ENCODE measurements around the gene ARHGAP44.
"Not testable (repeated sequence)": the region's sequence is repeated elsewhere in the genome, so short reads cannot be mapped to it uniquely, and the experiment has no call there.

ARHGAP44 gene

DNA sequence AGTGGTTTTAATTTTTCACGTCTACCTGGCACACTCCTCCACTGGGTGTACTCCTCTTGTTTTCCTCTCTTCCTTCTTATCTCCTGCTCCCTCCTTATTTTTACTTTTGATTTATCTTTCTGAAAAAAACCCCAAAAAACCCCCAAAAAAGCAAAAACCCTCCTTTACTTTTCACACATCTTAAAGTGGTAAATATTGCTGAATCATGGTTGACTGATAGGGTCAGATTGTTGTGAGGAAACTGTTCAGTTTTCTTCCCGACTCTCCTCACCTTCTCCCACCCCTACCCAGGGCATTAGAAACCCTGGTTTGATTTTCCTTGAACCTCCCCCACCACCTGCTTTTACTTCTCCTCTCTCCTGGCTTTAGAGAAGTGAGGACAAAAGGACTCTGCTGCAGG, 25.4 kb downstream of the ARHGAP44 start:
- FAIRE-seq (no peak), DNase-seq (ENCODE audit: insufficient read length, low spot score) (no peak)

GRCh38 chr17:12815642-12816141, 26.4 kb downstream of the ARHGAP44 start:
- no peak for FAIRE-seq
- DNase-seq (ENCODE audit: insufficient read length, low spot score): no peak

- FAIRE-seq: no peak
- DNase-seq (ENCODE audit: insufficient read length, low spot score): no peak
Observed at GRCh38 chr17:12821376-12821940, 32.2 kb downstream of the ARHGAP44 start.

DNA sequence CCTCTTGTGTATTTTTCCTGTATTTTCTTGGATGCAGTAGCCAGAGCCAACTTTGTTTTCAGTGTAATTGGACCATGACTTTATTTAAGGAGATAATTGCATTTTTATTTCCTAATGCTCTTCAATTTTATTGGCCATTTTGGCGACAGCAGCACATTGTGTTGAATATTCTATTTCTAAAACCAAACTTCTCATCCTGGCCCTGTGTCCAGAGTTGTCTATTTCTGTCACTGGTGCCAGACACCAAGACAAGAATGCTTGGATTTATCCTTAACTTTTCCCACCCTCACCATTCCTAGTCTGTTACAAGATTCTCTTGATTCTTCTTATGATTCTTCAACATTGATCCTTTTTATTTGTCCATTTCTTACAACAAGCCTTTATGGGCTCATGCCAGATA, 37.1 kb downstream of the ARHGAP44 start:
- no peak for DNase-seq (ENCODE audit: insufficient read length, low spot score)
- FAIRE-seq: no peak

DNA sequence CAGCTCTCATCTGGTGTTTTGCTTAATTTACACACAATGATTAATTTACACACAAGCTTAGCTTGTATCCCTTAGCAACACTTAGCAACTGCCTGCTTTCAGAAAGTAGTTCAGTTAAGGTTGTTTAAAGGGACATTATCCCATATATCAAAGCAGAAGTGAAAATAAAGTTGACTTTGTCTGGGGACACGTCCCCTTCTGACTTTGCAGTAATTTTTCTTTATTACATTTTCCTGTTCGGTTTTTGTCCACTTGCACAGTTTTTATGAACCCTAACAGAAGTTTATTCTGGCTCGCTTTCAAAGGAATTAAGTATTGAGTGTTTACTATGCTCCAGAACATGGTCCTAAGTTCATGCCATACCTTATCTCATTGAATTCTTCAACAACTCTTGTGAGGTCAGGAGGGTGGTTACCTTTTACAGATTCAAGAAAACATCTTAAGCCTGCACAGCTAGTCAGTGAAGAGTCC, 41.5 kb downstream of the ARHGAP44 start:
- no peak for FAIRE-seq

GRCh38 chr17:12831839-12832238, 42.5 kb downstream of the ARHGAP44 start:
- DNase-seq (ENCODE audit: insufficient read length, low spot score) (no peak), FAIRE-seq (no peak)

More for the DNA sequence above, 41.5 kb downstream of the ARHGAP44 start:
- DNase-seq (ENCODE audit: insufficient read length, low spot score): no peak

GRCh38 chr17:12839042-12839441, 49.7 kb downstream of the ARHGAP44 start:
- FAIRE-seq (no peak), DNase-seq (ENCODE audit: insufficient read length, low spot score) (no peak)

- DNase-seq (ENCODE audit: insufficient read length, low spot score): no peak
- no peak for FAIRE-seq
Observed at GRCh38 chr17:12842936-12843335, 53.6 kb downstream of the ARHGAP44 start.

GRCh38 chr17:12850996-12851395, 61.7 kb downstream of the ARHGAP44 start:
- DNase-seq (ENCODE audit: insufficient read length, low spot score) (no peak), FAIRE-seq (no peak)

DNA sequence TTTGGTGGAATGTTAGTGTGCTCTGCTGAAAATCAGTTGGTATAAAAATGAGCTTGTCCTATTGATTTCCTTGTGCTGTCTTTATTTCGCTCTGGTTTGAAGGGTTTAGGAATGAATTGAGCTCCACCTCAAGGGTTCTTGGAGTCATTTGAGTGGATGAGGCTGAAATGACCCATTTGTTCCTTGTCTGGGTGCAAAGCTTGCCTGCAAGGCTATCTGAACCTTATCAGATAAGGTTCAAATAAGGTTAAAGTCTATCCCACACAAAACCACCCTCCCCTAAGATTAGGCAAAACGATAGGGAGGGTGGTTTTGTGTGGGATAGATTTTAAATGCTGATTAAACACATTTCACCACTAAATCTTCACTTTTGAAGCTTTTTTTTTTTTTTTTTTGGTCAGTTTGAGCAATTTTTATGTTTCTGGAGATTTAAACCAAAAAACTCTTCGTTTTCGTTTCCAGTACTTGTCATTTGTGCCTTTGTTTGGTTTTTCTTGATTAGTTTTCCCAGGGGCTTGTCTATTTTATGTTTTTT, 62.7 kb downstream of the ARHGAP44 start:
- DNase-seq (ENCODE audit: insufficient read length, low spot score) (no peak), FAIRE-seq (no peak)

DNA sequence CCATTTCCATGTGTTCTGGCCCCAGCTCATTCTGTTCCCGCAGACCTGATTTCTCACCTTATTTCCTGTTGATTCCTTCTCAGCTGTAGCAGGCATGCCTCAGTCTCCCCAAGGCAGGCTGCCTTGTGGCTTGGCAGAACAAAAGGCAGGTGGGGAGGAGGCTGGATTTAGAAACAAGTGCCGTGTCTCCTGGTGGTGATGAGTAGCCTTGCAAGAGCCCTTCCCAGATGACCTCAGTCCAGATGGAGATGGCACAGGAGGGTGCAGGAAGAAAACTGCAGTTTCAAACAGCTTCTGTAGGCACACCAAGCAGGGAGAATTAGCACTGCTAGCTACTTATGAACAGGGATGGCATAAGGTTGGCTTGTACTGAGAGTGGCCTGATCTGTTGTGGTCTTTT, 64.6 kb downstream of the ARHGAP44 start:
- FAIRE-seq (no peak), DNase-seq (ENCODE audit: insufficient read length, low spot score) (no peak)

GRCh38 chr17:12856416-12856815, 67.1 kb downstream of the ARHGAP44 start:
- DNase-seq (ENCODE audit: insufficient read length, low spot score) (no peak), FAIRE-seq (no peak)

- DNase-seq (ENCODE audit: insufficient read length, low spot score): no peak
- FAIRE-seq: no peak
Observed at GRCh38 chr17:12857592-12857991, 68.3 kb downstream of the ARHGAP44 start.

GRCh38 chr17:12859520-12859919, 70.2 kb downstream of the ARHGAP44 start:
- FAIRE-seq (no peak), DNase-seq (ENCODE audit: insufficient read length, low spot score) (no peak)

GRCh38 chr17:12865769-12866168, 76.5 kb downstream of the ARHGAP44 start:
- no peak for FAIRE-seq
- DNase-seq (ENCODE audit: insufficient read length, low spot score): no peak

- FAIRE-seq (no peak), DNase-seq (ENCODE audit: insufficient read length, low spot score) (no peak)
Observed at GRCh38 chr17:12866244-12866643, 76.9 kb downstream of the ARHGAP44 start.

DNA sequence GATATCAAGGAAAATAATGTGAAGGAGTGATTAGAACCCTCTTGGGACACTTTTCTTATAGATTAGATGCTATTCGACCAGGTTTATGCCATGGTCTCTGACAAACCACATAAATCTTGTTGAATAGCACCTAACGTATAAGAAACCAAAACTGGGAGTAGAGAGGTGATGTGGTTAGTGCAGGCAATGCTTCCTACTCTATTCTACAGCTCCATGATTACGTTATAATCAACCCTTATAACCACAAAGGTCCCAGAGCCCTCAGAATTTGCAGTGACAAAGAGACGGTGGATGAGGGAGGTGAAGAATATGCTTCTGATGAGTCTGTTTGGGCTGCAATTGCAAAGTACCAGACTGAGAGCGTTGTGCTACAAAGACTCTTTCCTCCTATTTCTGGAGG, 78.4 kb downstream of the ARHGAP44 start:
- FAIRE-seq (no peak), DNase-seq (ENCODE audit: insufficient read length, low spot score) (no peak)

DNA sequence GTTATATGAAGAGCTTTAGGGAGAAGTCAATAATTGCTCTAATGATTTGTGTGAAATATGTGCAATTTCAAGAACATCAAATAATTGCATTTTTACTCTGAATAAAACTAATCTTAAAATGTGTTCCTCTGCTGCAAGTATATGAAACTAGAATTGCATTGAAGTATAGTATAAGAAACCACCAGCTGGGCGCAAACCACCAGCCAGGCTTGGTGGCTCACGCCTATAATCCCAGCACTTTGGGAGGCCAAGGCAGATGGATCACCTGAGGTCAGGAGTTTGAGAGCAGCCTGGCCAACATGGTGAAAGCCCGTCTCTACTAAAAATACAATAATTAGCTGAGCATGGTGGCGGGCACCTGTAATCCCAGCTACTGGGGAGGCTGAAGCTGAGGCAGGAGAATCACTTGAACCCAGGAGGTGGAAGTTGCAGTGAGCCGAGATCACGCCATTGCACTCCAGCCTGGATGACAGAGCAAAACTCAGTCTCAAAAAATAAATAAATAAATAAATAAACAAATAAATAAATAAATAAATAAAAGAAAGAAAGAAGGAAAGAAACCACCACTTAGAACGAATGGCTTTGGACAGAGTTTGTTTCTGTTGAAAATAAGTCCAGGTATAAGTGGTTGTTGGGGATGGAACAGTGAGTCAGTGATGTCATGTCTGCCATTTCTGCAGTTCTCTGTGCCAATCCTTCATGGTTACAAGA, 84.3 kb downstream of the ARHGAP44 start:
- DNase-seq (ENCODE audit: insufficient read length, low spot score); FAIRE-seq: not testable (repeated sequence)

DNA sequence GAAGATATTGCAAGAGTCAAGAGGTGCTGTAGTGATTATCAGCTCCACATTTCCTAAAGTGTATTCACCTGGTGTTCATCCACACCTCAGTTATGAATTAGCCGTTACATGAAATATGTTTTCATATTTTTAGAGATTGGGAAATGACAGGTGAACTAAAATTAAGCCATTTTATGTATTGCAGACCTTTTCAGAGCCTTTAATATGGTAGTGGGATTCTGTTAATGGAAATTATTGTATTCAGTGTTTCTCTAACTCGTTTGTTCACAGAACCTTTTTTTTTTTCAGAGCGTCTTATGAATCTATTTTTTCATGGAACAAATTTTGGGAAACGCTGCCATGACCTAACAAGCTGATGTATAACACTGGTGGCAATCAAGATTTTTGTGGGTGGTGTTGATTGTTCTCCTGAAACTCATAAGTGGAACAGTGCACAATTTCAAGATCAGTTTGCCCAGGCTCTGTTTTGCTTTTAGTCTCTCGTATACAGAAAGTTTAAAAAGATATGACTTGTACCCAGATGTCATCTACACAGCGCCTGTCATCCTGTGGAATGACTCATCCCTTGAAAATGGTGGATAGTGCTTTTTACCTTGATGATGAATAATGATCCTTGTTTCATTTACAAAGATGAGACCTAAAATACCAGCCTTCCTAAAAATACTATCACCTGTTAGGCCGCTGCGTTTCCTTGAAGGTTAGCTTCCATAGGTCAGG, 88.8 kb downstream of the ARHGAP44 start:
- FAIRE-seq (no peak), DNase-seq (ENCODE audit: insufficient read length, low spot score) (no peak)

- FAIRE-seq; DNase-seq (ENCODE audit: insufficient read length, low spot score): not testable (repeated sequence)
Observed at GRCh38 chr17:12879096-12879495, 89.8 kb downstream of the ARHGAP44 start.

GRCh38 chr17:12883472-12883871, 94.2 kb downstream of the ARHGAP44 start:
- FAIRE-seq (no peak), DNase-seq (ENCODE audit: insufficient read length, low spot score) (no peak)
